ENCODE data around the gene DSC2.

DNA sequence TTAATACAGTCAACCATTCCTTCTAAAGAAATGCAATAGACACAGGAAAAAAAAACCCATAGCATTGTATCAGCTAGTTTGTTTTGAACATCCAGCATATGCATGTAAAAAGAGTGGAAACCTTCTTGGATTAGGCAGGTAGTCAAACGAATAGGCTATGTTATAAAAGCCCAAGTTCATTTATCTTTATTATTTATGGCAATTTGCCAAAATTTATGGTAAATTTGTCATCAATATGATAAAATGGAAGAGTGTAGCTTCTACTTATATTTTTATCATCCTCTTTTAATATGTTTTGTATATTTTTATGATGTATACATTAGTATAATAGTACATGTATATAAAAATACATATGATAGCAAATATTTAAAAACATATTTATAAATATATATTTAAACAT lies 36.5 kb upstream of the DSC2 start:
- no peak for TF ChIP-seq POLR2AphosphoS5 (IDR thresholded peaks at IDR 0.05; ENCODE audit: low read depth, low read length)
- TF ChIP-seq EP300 (IDR thresholded peaks at IDR 0.05; ENCODE audit: borderline replicate concordance in 1 of 2, low read depth in 2 of 2, low read length in 2 of 2) = no peak
- TF ChIP-seq ZNF274 (IDR thresholded peaks at IDR 0.05; ENCODE audit: borderline replicate concordance, extremely low read depth, low read length) = no peak
- TF ChIP-seq, protein P1, sequence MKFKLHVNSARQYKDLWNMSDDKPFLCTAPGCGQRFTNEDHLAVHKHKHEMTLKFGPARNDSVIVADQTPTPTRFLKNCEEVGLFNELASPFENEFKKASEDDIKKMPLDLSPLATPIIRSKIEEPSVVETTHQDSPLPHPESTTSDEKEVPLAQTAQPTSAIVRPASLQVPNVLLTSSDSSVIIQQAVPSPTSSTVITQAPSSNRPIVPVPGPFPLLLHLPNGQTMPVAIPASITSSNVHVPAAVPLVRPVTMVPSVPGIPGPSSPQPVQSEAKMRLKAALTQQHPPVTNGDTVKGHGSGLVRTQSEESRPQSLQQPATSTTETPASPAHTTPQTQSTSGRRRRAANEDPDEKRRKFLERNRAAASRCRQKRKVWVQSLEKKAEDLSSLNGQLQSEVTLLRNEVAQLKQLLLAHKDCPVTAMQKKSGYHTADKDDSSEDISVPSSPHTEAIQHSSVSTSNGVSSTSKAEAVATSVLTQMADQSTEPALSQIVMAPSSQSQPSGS (IDR thresholded peaks at IDR 0.05; ENCODE audit: low read length) = no peak
- no peak for TF ChIP-seq SAP30 (IDR thresholded peaks at IDR 0.05; ENCODE audit: insufficient read depth, insufficient replicate concordance, low read length)
- TF ChIP-seq YY1 (IDR thresholded peaks at IDR 0.05; ENCODE audit: low read depth, low read length) = no peak
- TF ChIP-seq, protein P2, sequence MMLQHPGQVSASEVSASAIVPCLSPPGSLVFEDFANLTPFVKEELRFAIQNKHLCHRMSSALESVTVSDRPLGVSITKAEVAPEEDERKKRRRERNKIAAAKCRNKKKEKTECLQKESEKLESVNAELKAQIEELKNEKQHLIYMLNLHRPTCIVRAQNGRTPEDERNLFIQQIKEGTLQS (IDR thresholded peaks at IDR 0.05; ENCODE audit: insufficient read depth, low read depth, low read length) = no peak
- no peak for TF ChIP-seq CREB1 (IDR thresholded peaks at IDR 0.05)
- no peak for TF ChIP-seq CHD1 (IDR thresholded peaks at IDR 0.05; ENCODE audit: low read depth, low read length)
- no peak for TF ChIP-seq RAD21 (IDR thresholded peaks at IDR 0.05 in 1 of 2, conservative IDR thresholded peaks at IDR 0.05 in 1 of 2; ENCODE audit: low read depth in 2 of 2, low read length in 2 of 2)
- TF ChIP-seq, protein P3, sequence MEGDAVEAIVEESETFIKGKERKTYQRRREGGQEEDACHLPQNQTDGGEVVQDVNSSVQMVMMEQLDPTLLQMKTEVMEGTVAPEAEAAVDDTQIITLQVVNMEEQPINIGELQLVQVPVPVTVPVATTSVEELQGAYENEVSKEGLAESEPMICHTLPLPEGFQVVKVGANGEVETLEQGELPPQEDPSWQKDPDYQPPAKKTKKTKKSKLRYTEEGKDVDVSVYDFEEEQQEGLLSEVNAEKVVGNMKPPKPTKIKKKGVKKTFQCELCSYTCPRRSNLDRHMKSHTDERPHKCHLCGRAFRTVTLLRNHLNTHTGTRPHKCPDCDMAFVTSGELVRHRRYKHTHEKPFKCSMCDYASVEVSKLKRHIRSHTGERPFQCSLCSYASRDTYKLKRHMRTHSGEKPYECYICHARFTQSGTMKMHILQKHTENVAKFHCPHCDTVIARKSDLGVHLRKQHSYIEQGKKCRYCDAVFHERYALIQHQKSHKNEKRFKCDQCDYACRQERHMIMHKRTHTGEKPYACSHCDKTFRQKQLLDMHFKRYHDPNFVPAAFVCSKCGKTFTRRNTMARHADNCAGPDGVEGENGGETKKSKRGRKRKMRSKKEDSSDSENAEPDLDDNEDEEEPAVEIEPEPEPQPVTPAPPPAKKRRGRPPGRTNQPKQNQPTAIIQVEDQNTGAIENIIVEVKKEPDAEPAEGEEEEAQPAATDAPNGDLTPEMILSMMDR (IDR thresholded peaks at IDR 0.05; ENCODE audit: control extremely low read depth in 1 of 3, insufficient read depth in 1 of 3, low read depth in 1 of 3, low read length in 3 of 3) = no peak

Measured in H1 (cell line).